Subcutaneous abdominal adipose tissue (tissue), 5 donors: ENCODE results near the gene PGBD2.
"Not testable (repeated sequence)": the region's sequence is repeated elsewhere in the genome, so short reads cannot be mapped to it uniquely, and the experiment has no call there.

Source experiments
- H3K27ac ChIP-seq: one replicate; pipeline ENCODE4 v1.7.0; 2013; ENCODE audit warnings: low read depth, mild to moderate bottlenecking, inconsistent platforms, low read length, moderate library complexity
- H3K27me3 ChIP-seq, 5 donors: one replicate each; pipeline ENCODE4 v1.7.0; 2013; ENCODE audit warnings: low read length in 5 of 5, inconsistent platforms in 1 of 5; ENCODE audit not compliant: control insufficient read depth in 5 of 5, insufficient read depth in 4 of 5
- H3K36me3 ChIP-seq, 5 donors: one replicate each; pipeline ENCODE4 v1.7.0; 2013; ENCODE audit warnings: low read length in 5 of 5; ENCODE audit not compliant: control insufficient read depth in 5 of 5, insufficient read depth in 5 of 5
- H3K4me1 ChIP-seq, 5 donors: one replicate each; pipeline ENCODE4 v1.7.0; 2013; ENCODE audit warnings: low read length in 5 of 5, mild to moderate bottlenecking in 3 of 5, moderate library complexity in 1 of 5; ENCODE audit not compliant: control insufficient read depth in 5 of 5, insufficient read depth in 5 of 5
- H3K4me3 ChIP-seq, 5 donors: one replicate each; pipeline ENCODE4 v1.7.0; 2013; ENCODE audit warnings: low read length in 5 of 5, low read depth in 1 of 5
- H3K9ac ChIP-seq, 5 donors: one replicate each; pipeline ENCODE4 v1.7.0; 2013; ENCODE audit warnings: low read length in 5 of 5, mild to moderate bottlenecking in 4 of 5, moderate library complexity in 3 of 5
- H3K9me3 ChIP-seq, 5 donors: one replicate each; pipeline ENCODE4 v1.7.0; 2013; ENCODE audit warnings: low read length in 5 of 5; ENCODE audit not compliant: control insufficient read depth in 5 of 5
- donor health status: healthy.
- donor health status: healthy.
- donor health status: healthy.
- donor health status: healthy.
- donor health status: healthy.

PGBD2 gene

DNA sequence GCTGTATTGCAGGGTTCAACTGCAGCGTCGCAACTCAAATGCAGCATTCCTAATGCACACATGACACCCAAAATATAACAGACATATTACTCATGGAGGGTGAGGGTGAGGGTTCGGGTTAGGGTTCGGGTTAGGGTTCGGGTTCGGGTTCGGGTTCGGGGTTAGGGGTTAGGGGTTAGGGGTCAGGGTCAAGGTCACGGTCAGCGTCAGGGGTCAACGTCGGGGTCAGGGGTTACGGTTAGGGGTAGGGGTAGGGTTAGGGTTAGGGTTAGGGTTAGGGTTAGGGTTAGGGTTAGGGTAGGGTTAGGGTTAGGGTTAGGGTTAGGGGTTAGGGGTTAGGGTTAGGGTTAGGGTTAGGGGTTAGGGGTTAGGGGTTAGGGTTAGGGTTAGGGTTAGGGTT lies 39.4 kb downstream of the PGBD2 start:
- not testable (repeated sequence) for H3K36me3 ChIP-seq, H3K27me3 ChIP-seq

DNA sequence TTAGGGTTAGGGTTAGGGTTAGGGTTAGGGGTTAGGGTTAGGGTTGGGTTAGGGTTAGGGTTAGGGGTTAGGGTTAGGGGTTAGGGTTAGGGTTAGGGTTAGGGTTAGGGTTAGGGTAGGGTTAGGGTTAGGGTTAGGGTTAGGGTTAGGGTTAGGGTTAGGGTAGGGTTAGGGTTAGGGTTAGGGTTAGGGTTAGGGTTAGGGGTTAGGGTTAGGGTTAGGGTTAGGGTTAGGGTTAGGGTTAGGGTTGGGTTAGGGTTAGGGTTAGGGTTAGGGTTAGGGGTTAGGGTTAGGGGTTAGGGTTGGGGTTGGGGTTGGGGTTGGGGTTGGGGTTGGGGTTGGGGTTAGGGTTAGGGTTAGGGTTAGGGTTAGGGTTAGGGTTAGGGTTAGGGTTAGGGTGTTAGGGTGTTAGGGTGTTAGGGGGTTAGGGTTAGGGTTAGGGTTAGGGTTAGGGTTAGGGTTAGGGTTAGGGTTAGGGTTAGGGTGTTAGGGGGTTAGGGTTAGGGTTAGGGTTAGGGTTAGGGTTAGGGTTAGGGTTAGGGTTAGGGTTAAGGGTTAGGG lies 39.9 kb downstream of the PGBD2 start:
- H3K27me3 ChIP-seq, H3K27ac ChIP-seq, H3K36me3 ChIP-seq, H3K9ac ChIP-seq, H3K4me1 ChIP-seq, H3K4me3 ChIP-seq, H3K9me3 ChIP-seq: not testable (repeated sequence)

More for the DNA sequence above, 39.4 kb downstream of the PGBD2 start:
- not testable (repeated sequence) for H3K4me3 ChIP-seq, H3K4me1 ChIP-seq, H3K9me3 ChIP-seq, H3K27ac ChIP-seq, H3K9ac ChIP-seq
